Measurements from ENCODE around the gene HSF2.

DNA sequence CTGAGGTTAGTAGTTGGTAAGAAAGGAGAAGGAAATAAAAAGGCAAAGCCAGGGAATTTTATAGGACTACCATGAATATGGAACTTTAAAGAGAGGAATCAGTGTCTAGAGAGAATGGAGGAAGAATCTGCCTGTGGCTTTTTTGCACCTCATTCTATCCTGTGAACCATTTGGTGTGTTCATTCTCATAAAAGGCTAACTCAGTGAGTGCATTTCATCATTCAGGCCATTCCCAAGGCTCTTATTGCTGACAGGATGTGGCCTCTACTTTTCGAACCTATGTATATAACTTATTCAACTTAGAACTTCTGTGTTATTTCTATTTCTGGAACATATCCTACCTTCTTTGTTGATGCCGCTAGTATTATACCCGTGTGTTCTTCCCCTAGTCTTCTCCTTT, 27.1 kb downstream of the HSF2 start:
- TF ChIP-seq, protein P1, sequence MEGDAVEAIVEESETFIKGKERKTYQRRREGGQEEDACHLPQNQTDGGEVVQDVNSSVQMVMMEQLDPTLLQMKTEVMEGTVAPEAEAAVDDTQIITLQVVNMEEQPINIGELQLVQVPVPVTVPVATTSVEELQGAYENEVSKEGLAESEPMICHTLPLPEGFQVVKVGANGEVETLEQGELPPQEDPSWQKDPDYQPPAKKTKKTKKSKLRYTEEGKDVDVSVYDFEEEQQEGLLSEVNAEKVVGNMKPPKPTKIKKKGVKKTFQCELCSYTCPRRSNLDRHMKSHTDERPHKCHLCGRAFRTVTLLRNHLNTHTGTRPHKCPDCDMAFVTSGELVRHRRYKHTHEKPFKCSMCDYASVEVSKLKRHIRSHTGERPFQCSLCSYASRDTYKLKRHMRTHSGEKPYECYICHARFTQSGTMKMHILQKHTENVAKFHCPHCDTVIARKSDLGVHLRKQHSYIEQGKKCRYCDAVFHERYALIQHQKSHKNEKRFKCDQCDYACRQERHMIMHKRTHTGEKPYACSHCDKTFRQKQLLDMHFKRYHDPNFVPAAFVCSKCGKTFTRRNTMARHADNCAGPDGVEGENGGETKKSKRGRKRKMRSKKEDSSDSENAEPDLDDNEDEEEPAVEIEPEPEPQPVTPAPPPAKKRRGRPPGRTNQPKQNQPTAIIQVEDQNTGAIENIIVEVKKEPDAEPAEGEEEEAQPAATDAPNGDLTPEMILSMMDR (IDR thresholded peaks at IDR 0.05 in 4 of 5, conservative IDR thresholded peaks at IDR 0.05 in 1 of 5): no peak
- no peak for TF ChIP-seq POLR2A (IDR thresholded peaks at IDR 0.05)
